Caco-2 (cell line): ENCODE data around the gene LRRC49. TPM values are rescaled to one million over a fixed set of nuclear protein-coding genes. Genes with fewer than 3 reads are reported as not detected.
"Not testable (repeated sequence)": the region's sequence is repeated elsewhere in the genome, so short reads cannot be mapped to it uniquely, and the experiment has no call there.

Source experiments
- BruUV-seq: library from RNA; stranded (reverse); fragments of 400-500 nt; replicated peaks from 2 replicates; lab custom pipeline; 2021; lab: Mats Ljungman, UMichigan
- CTCF ChIA-PET: fragments of 300-600 bp; sonication (Branson Sonifier 250); formaldehyde crosslinking; loops from one replicate; lab custom pipeline; 2022; ENCODE audit warnings: antibody characterized with exemption; lab: Charles Lee
- POLR2A ChIA-PET: fragments of 300-600 bp; sonication (Branson Sonifier 250); formaldehyde crosslinking; loops from one replicate; lab custom pipeline; 2022; ENCODE audit warnings: antibody characterized with exemption; lab: Charles Lee
- DNase-seq, 2 experiments: peaks; one replicate each; pipeline versions ENCODE4 v3.0.0 to v3.0.0-alpha.2; 2020 to 2022
- H3K27me3 ChIP-seq: replicated peaks from 2 replicates; pipeline ENCODE4 v1.6.0; 2011; ENCODE audit warnings: low read length; ENCODE audit not compliant: control insufficient read depth, insufficient read depth
- H3K36me3 ChIP-seq: 2 replicates; pipeline ENCODE4 v1.5.1; 2011; ENCODE audit warnings: low read length; ENCODE audit not compliant: control insufficient read depth, insufficient read depth
- H3K4me1 ChIP-seq: fragments of 250-450 bp; sonication (Bioruptor Pico); 2 replicates; pipeline ENCODE4 v1.5.1; 2020; ENCODE audit warnings: mild to moderate bottlenecking
- H3K4me3 ChIP-seq: 2 replicates; pipeline ENCODE4 v1.5.1; 2011; ENCODE audit warnings: low read depth, mild to moderate bottlenecking, control low read depth, low read length
- H3K9me3 ChIP-seq: fragments of 250-450 bp; sonication (Bioruptor Pico); 2 replicates; pipeline ENCODE4 v1.5.1; 2020; ENCODE audit warnings: mild to moderate bottlenecking, moderate library complexity
- H3K27ac Mint-ChIP-seq: one replicate; pipeline ENCODE4 v1.8.0; 2022; ENCODE audit warnings: mixed read lengths; ENCODE audit not compliant: unreplicated experiment
- H3K27me3 Mint-ChIP-seq: one replicate; pipeline ENCODE4 v1.8.0; 2022; ENCODE audit warnings: mixed read lengths; ENCODE audit not compliant: insufficient read depth, unreplicated experiment
- H3K36me3 Mint-ChIP-seq: one replicate; pipeline ENCODE4 v1.8.0; 2022; ENCODE audit warnings: mild to moderate bottlenecking, mixed read lengths; ENCODE audit not compliant: insufficient read depth, unreplicated experiment
- H3K4me1 Mint-ChIP-seq: one replicate; pipeline ENCODE4 v1.8.0; 2022; ENCODE audit warnings: low read depth, mixed read lengths; ENCODE audit not compliant: unreplicated experiment
- H3K4me3 Mint-ChIP-seq: one replicate; pipeline ENCODE4 v1.8.0; 2022; ENCODE audit warnings: mild to moderate bottlenecking, moderate library complexity, mixed read lengths; ENCODE audit not compliant: unreplicated experiment
- H3K9me3 Mint-ChIP-seq: one replicate; pipeline ENCODE4 v1.8.0; 2022; ENCODE audit warnings: mixed read lengths; ENCODE audit not compliant: unreplicated experiment
- intact Hi-C: fragments of 100-400 bp; cut with micrococcal nuclease; formaldehyde crosslinking; loops from one replicate; pipeline ENCODE4 v1.10.0; 2022; ENCODE audit not compliant: unreplicated experiment
- total RNA-seq: library from RNA; stranded (reverse); gene quantifications from 2 replicates; pipeline ENCODE4 v1.2.3, GENCODE V29; 2022
- TF ChIP-seq, protein P1 (sequence below), 2 experiments: fragments of 200-600 bp in 1 of 2; IDR thresholded peaks; 1 replicate in 1 of 2; 2 replicates in 1 of 2; pipeline versions ENCODE4 v1.5.1 to v1.8.0; 2011 to 2022; ENCODE audit warnings: antibody characterized with exemption in 1 of 2, control low read depth in 1 of 2, inconsistent platforms in 1 of 2, low read depth in 1 of 2, low read length in 1 of 2, mild to moderate bottlenecking in 1 of 2, moderate library complexity in 1 of 2; ENCODE audit not compliant: insufficient read depth in 1 of 2, severe bottlenecking in 1 of 2, unreplicated experiment in 1 of 2

LRRC49 gene
- total RNA-seq, 1 experiment from 2014 or later, result 0.82 TPM

DNA sequence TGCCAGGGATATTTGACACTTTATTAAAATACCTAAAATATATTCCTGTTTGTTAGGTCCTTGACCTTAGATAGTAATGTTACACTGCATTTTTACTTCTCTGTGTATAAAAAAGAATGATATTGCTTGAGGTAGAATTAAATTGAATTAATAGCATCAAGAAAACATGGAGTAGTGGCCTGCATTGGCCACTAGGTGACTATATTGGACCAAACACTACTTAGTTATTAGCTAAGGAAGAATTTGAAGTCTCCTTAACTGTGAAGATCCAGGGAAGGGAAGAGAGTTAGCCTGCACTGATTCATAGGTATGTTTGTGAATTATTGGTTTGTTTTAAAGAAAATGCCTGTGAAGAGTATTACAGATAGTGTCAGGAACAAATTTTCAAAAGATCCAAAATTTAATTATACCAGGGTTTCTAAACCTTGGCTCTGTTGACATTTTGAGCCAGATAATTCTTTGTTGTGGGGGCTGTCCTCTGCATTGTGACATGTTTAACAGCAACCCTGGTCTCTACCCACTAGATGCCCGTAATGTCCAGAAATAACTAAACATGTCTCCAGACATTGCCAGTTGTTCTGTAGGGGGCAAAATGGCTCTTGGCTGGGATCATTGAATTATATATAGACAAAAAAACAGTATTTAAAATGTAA lies 119.0 kb downstream of the LRRC49 start:
- TF ChIP-seq, protein P1, sequence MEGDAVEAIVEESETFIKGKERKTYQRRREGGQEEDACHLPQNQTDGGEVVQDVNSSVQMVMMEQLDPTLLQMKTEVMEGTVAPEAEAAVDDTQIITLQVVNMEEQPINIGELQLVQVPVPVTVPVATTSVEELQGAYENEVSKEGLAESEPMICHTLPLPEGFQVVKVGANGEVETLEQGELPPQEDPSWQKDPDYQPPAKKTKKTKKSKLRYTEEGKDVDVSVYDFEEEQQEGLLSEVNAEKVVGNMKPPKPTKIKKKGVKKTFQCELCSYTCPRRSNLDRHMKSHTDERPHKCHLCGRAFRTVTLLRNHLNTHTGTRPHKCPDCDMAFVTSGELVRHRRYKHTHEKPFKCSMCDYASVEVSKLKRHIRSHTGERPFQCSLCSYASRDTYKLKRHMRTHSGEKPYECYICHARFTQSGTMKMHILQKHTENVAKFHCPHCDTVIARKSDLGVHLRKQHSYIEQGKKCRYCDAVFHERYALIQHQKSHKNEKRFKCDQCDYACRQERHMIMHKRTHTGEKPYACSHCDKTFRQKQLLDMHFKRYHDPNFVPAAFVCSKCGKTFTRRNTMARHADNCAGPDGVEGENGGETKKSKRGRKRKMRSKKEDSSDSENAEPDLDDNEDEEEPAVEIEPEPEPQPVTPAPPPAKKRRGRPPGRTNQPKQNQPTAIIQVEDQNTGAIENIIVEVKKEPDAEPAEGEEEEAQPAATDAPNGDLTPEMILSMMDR (IDR thresholded peaks at IDR 0.05; ENCODE audit: insufficient read depth in 1 of 2, low read depth in 1 of 2, low read length in 1 of 2, severe bottlenecking in 1 of 2, unreplicated experiment in 1 of 2), result peak; percentile 26 to 69
- no peaks in the 10 kb centered on the region for H3K9me3 ChIP-seq
- BruUV-seq, result no TSS peak
- peak in 1 of 2 experiments; percentile 11 for DNase-seq
- no peaks in the 10 kb centered on the region for H3K27me3 ChIP-seq
- no peaks in the 10 kb centered on the region for H3K36me3 ChIP-seq
- intact Hi-C loops, result loop anchor here (1.0 kb wide), 1 partner anchor 92 kb away; no protein-coding TSS in a partner anchor
- no peaks in the 10 kb centered on the region for H3K4me1 Mint-ChIP-seq
- H3K27ac Mint-ChIP-seq, result no peak overlapping the region
- no peaks in the 10 kb centered on the region for H3K9me3 Mint-ChIP-seq
- H3K4me1 ChIP-seq, result no peaks in the 10 kb centered on the region
- POLR2A ChIA-PET, result no interaction called here
- no peak overlapping the region for H3K4me3 Mint-ChIP-seq
- H3K4me3 ChIP-seq, result no peak overlapping the region
- CTCF ChIA-PET, result interaction anchor here (0.6 to 1.0 kb wide), 2 partner anchors 25 to 429 kb away, joined by 3 to 4 read pairs; no protein-coding TSS in a partner anchor
- H3K36me3 Mint-ChIP-seq, result no peaks in the 10 kb centered on the region
- H3K27me3 Mint-ChIP-seq, result no peaks in the 10 kb centered on the region

GRCh38 chr15:71013446-71013845 lies 120.8 kb downstream of the LRRC49 start:
- ChIA-PET CTCF (no interaction called here), POLR2A (no interaction called here)
- no peak for DNase-seq
- Mint-ChIP-seq H3K36me3 (no peaks in the 10 kb centered on the region), H3K27me3 (no peaks in the 10 kb centered on the region), H3K4me3 (no peak overlapping the region), H3K4me1 (no peaks in the 10 kb centered on the region), H3K9me3 (no peaks in the 10 kb centered on the region), H3K27ac (no peak overlapping the region)
- Histone ChIP-seq H3K4me3 (no peak overlapping the region), H3K36me3 (no peaks in the 10 kb centered on the region), H3K4me1 (no peaks in the 10 kb centered on the region), H3K9me3 (no peaks in the 10 kb centered on the region), H3K27me3 (no peaks in the 10 kb centered on the region)
- intact Hi-C loops, result no loop called here
- TF ChIP-seq, protein P1 (IDR thresholded peaks at IDR 0.05; ENCODE audit: insufficient read depth in 1 of 2, low read depth in 1 of 2, low read length in 1 of 2, severe bottlenecking in 1 of 2, unreplicated experiment in 1 of 2), result no peak
- no TSS peak for BruUV-seq

GRCh38 chr15:71015342-71015741 lies 122.7 kb downstream of the LRRC49 start:
- POLR2A ChIA-PET, result no interaction called here
- H3K4me3 ChIP-seq, result no peak overlapping the region

DNA sequence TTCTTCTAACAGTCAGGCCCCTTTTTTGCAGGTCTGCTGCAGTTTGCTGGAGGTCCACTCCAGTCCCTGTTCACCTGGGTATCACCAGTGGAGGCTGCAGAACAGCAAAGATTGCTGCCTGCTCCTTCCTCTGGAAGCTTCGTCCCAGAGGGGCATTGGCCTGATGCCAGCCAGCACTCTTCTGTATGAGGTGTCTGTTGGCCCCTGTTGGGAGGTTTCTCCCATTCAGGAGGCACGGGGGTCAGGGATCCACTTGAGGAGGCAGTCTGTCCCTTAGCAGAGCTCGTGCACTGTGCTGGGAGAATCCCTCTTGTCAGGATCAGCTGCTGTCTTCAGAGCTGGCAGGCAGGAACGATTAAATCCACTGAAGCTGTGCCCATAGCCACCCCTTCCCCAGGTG lies 138.6 kb downstream of the LRRC49 start:
- H3K4me3 ChIP-seq, H3K36me3 ChIP-seq, H3K9me3 Mint-ChIP-seq, H3K27ac Mint-ChIP-seq, H3K4me1 ChIP-seq, H3K9me3 ChIP-seq, BruUV-seq, H3K27me3 Mint-ChIP-seq, POLR2A ChIA-PET, H3K36me3 Mint-ChIP-seq, intact Hi-C loops, CTCF ChIA-PET, DNase-seq, H3K4me1 Mint-ChIP-seq, H3K4me3 Mint-ChIP-seq, H3K27me3 ChIP-seq: not testable (repeated sequence)

More at GRCh38 chr15:71015342-71015741, 122.7 kb downstream of the LRRC49 start:
- Mint-ChIP-seq H3K4me1 (no peaks in the 10 kb centered on the region), H3K36me3 (no peaks in the 10 kb centered on the region), H3K4me3 (no peak overlapping the region), H3K27ac (no peak overlapping the region), H3K27me3 (no peaks in the 10 kb centered on the region), H3K9me3 (no peaks in the 10 kb centered on the region)
- CTCF ChIA-PET, result no interaction called here
- Histone ChIP-seq H3K36me3 (no peaks in the 10 kb centered on the region), H3K9me3 (no peaks in the 10 kb centered on the region), H3K27me3 (no peaks in the 10 kb centered on the region), H3K4me1 (no peaks in the 10 kb centered on the region)
- DNase-seq, result no peak
- intact Hi-C loops, result no loop called here
- no TSS peak for BruUV-seq
- TF ChIP-seq, protein P1 (IDR thresholded peaks at IDR 0.05; ENCODE audit: insufficient read depth in 1 of 2, low read depth in 1 of 2, low read length in 1 of 2, severe bottlenecking in 1 of 2, unreplicated experiment in 1 of 2), result no peak

DNA sequence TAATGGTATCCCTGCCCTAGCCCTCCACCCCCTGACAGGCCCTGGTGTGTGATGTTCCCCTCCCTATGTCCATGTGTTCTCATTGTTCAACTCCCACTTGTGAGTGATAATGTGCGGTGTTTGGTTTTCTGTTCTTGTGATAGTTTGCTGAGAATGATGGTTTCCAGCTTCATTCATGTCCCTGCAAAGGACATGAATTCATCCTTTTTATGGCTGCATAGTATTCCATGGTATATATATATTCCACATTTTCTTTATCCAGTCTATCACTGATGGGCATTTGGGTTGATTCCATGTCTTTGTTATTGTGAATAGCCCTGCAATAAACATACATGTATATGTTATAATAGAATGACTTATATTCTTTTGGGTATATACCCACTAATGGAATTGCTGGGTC lies 142.9 kb downstream of the LRRC49 start:
- BruUV-seq, intact Hi-C loops, H3K27me3 Mint-ChIP-seq: not testable (repeated sequence)

More for the DNA sequence above, 142.9 kb downstream of the LRRC49 start:
- CTCF ChIA-PET, POLR2A ChIA-PET, H3K4me3 Mint-ChIP-seq, H3K36me3 Mint-ChIP-seq, H3K36me3 ChIP-seq, DNase-seq, H3K4me1 Mint-ChIP-seq, H3K9me3 ChIP-seq, H3K4me3 ChIP-seq, H3K27ac Mint-ChIP-seq, H3K9me3 Mint-ChIP-seq, H3K27me3 ChIP-seq, H3K4me1 ChIP-seq: not testable (repeated sequence)
